ENCODE data around the gene SNAI3.

The SNAI3 gene

DNA sequence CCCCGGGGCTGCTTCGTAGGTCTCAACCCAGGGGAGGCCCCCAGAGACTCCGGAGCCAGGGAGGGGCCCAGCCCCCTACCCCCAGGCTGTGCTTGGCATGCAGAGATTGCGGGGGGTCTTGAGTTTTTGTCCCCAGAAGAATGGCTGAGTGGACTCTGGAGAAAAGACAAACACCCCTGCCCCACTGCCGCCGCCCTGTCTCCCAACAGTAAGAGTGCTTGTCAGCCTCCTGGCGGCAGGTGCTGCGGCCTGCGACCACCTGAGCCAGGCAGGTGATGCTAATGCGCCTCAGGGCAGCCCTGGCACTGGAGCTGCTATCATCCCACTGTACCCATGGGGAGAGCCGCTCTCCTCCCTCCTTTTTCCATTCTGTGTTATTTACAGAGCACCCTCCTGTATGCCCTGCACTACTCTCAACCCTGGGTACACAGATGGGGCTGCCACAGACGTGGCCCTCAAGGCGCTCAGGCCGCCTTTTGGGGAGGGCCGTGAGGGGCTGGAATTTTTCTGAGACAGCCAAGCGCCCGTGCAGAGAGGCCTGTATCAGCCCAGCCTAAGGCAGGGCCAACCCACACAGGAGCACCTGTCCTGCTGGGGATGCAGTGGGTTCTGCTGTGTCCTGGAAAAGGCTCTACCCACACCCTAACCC lies 50.5 kb downstream of the SNAI3 start:
- CTCF ChIA-PET = interaction anchor here (0.7 to 0.8 kb wide), 2 partner anchors 17 to 45 kb away, joined by 4 to 6 read pairs; no protein-coding TSS in a partner anchor
- Histone ChIP-seq H3K4me3 (ENCODE audit: low read depth, low read length) (no peak overlapping the region), H3K36me3 (ENCODE audit: control insufficient read depth in 2 of 2, insufficient read depth in 1 of 2, low read length in 2 of 2) (peaks cover 0 to 24% of the 10 kb centered on the region in 2 experiments; a peak in 1 of 3 replicates), H3K4me1 (ENCODE audit: control insufficient read depth, insufficient read depth, low read length) (no peaks in the 10 kb centered on the region), H3K27ac (ENCODE audit: extremely low read depth, low read depth, low read length) (no peak overlapping the region), H3K9me3 (ENCODE audit: control insufficient read depth, insufficient read depth, low read depth, low read length) (no peaks in the 10 kb centered on the region)
- TF ChIP-seq ZNF335 (tag by site-specific recombination; conservative IDR thresholded peaks at IDR 0.05) = no peak
- no peak for TF ChIP-seq ZNF155 (tag by site-specific recombination; IDR thresholded peaks at IDR 0.05)
- no peak for TF ChIP-seq ZNF404 (tag by site-specific recombination; IDR thresholded peaks at IDR 0.05)
- no peak for TF ChIP-seq ZBTB49 (tag by site-specific recombination; IDR thresholded peaks at IDR 0.05; ENCODE audit: low read depth)
- TF ChIP-seq ZNF366 (tag by site-specific recombination; conservative IDR thresholded peaks at IDR 0.05) = no peak
- TF ChIP-seq, protein P1, sequence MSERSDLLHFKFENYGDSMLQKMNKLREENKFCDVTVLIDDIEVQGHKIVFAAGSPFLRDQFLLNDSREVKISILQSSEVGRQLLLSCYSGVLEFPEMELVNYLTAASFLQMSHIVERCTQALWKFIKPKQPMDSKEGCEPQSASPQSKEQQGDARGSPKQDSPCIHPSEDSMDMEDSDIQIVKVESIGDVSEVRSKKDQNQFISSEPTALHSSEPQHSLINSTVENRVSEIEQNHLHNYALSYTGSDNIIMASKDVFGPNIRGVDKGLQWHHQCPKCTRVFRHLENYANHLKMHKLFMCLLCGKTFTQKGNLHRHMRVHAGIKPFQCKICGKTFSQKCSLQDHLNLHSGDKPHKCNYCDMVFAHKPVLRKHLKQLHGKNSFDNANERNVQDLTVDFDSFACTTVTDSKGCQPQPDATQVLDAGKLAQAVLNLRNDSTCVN (tag by site-specific recombination; optimal IDR thresholded peaks at IDR 0.05) = no peak
- no peak for TF ChIP-seq ZNF138 (tag by site-specific recombination; IDR thresholded peaks at IDR 0.05; ENCODE audit: borderline replicate concordance)
- no peak for TF ChIP-seq ZNF768 (tag by site-specific recombination; IDR thresholded peaks at IDR 0.05)
- no peak for TF ChIP-seq ZNF274 (IDR thresholded peaks at IDR 0.05; ENCODE audit: low read length)
- no peak for TF ChIP-seq ZNF274 (tag by site-specific recombination; IDR thresholded peaks at IDR 0.05; ENCODE audit: borderline replicate concordance)
- TF ChIP-seq ZNF843 (tag by site-specific recombination; IDR thresholded peaks at IDR 0.05) = no peak
- POLR2A ChIA-PET = no interaction called here

GRCh38 chr16:88634994-88635670 lies 51.2 kb downstream of the SNAI3 start:
- CTCF ChIA-PET = interaction anchor here (0.7 to 0.8 kb wide), 2 partner anchors 17 to 45 kb away, joined by 4 to 6 read pairs; no protein-coding TSS in a partner anchor
- peaks cover 0 to 30% of the 10 kb centered on the region in 2 experiments; a peak in 1 of 3 replicates for H3K36me3 ChIP-seq (ENCODE audit: control insufficient read depth in 2 of 2, insufficient read depth in 1 of 2, low read length in 2 of 2)
- POLR2A ChIA-PET = no interaction called here
- peak overlapping the region; percentile 30 for H3K4me3 ChIP-seq (ENCODE audit: low read depth, low read length)
- H3K27ac ChIP-seq (ENCODE audit: extremely low read depth, low read depth, low read length) = no peak overlapping the region
- H3K4me1 ChIP-seq (ENCODE audit: control insufficient read depth, insufficient read depth, low read length) = no peaks in the 10 kb centered on the region
- TF ChIP-seq ZNF449 (tag by site-specific recombination; IDR thresholded peaks at IDR 0.05) = peak; percentile 65
- TF ChIP-seq, protein P2, sequence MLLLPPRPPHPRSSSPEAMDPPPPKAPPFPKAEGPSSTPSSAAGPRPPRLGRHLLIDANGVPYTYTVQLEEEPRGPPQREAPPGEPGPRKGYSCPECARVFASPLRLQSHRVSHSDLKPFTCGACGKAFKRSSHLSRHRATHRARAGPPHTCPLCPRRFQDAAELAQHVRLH (tag by site-specific recombination; IDR thresholded peaks at IDR 0.05) = 0 out of 2 replicates have a peak, but pooled peaks have one; percentile 25
- no peak for TF ChIP-seq ZNF639 (tag by site-specific recombination; IDR thresholded peaks at IDR 0.05)
- H3K9me3 ChIP-seq (ENCODE audit: control insufficient read depth, insufficient read depth, low read depth, low read length) = no peaks in the 10 kb centered on the region
